Brain microvascular endothelial cell (primary cell): Measurements from ENCODE around the gene SMIM3.
"Not testable (repeated sequence)": the region's sequence is repeated elsewhere in the genome, so short reads cannot be mapped to it uniquely, and the experiment has no call there.

Experiments
- DNase-seq: peaks from one replicate; pipeline ENCODE4 v3.0.0-alpha.2; 2020
- H3K27ac ChIP-seq: fragments of 250-450 bp; sonication (Bioruptor Pico); 2 replicates; pipeline ENCODE4 v1.5.1; 2020; ENCODE audit warnings: mild to moderate bottlenecking, moderate library complexity
- H3K27me3 ChIP-seq: fragments of 250-450 bp; sonication (Bioruptor Pico); replicated peaks from 2 replicates; pipeline ENCODE4 v1.5.1; 2020; ENCODE audit warnings: mild to moderate bottlenecking
- H3K36me3 ChIP-seq: fragments of 250-450 bp; sonication (Bioruptor Pico); replicated peaks from 2 replicates; pipeline ENCODE4 v1.5.1; 2020; ENCODE audit warnings: mild to moderate bottlenecking
- H3K4me3 ChIP-seq: 2 replicates; pipeline ENCODE4 v1.5.1; 2011; ENCODE audit warnings: low read depth, mild to moderate bottlenecking, control low read depth, low read length, moderate library complexity
- in situ Hi-C: cut with HindIII; loops from 2 replicates; pipeline ENCODE4 v1.10.0; 2017; ENCODE audit warnings: low sequenced_read_pairs, low pct_ligation_motif_present
- TF ChIP-seq, protein P1 (sequence below): IDR thresholded peaks from 2 replicates; pipeline ENCODE4 v1.5.1; 2011; ENCODE audit warnings: low read depth, mild to moderate bottlenecking, moderate library complexity, low read length, control low read depth, inconsistent platforms; ENCODE audit errors: missing control alignments

Gene SMIM3

DNA sequence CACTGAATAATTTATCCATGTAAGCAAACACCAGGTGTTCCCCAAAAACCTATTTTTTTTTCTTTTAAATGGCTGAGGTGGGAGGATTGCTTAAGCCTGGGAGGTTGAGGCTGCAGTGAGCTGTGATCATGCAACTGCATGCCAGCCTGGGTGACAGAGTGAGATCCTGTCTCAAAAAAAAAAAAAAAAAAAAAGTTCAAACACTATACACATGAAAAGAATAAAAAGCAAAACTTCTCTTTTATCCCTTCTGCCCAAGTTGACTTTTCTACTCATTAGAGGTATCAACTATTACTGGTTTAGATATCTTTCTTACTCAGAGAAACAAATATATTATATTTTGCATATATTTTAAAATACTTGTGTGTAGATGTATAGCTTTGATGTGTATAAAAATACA, 37.6 kb upstream of the SMIM3 start:
- Histone ChIP-seq H3K36me3 (peaks cover 8% of the 10 kb centered on the region), H3K27ac (no peak overlapping the region), H3K4me3 (no peak overlapping the region), H3K27me3 (no peaks in the 10 kb centered on the region)
- no peak for DNase-seq
- in situ Hi-C loops = no loop called here
- TF ChIP-seq, protein P1, sequence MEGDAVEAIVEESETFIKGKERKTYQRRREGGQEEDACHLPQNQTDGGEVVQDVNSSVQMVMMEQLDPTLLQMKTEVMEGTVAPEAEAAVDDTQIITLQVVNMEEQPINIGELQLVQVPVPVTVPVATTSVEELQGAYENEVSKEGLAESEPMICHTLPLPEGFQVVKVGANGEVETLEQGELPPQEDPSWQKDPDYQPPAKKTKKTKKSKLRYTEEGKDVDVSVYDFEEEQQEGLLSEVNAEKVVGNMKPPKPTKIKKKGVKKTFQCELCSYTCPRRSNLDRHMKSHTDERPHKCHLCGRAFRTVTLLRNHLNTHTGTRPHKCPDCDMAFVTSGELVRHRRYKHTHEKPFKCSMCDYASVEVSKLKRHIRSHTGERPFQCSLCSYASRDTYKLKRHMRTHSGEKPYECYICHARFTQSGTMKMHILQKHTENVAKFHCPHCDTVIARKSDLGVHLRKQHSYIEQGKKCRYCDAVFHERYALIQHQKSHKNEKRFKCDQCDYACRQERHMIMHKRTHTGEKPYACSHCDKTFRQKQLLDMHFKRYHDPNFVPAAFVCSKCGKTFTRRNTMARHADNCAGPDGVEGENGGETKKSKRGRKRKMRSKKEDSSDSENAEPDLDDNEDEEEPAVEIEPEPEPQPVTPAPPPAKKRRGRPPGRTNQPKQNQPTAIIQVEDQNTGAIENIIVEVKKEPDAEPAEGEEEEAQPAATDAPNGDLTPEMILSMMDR = no peak

DNA sequence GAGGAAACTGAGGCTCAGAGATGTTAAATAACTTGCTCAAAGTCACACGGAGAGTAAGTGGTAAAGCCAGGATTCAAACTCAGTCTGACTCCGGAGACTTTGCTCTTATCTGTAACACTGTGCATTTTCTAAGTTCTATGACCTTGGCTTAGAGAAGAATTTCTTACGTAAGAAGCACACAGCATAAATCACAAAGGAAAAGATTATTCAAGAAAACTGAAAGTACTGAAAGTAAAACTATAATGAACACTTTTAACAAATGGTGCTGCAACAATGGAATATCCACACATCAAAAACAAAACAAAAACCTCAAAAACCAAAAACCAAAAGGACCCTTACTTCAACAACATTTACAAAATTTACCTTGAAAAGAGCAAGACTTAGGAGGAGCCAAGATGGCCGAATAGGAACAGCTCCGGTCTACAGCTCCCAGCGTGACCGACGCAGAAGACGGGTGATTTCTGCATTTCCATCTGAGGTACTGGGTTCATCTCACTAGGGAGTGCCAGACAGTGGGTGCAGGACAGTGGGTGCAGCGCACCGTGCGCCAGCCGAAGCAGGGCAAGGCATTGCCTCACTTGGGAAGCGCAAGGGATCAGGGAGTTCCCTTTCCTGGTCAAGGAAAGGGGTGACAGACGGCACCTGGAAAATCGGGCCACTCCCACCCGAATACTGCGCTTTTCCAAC, 36.0 kb upstream of the SMIM3 start:
- H3K27me3 ChIP-seq, DNase-seq, H3K36me3 ChIP-seq, in situ Hi-C loops, H3K27ac ChIP-seq, H3K4me3 ChIP-seq: not testable (repeated sequence)

- DNase-seq, H3K4me3 ChIP-seq, in situ Hi-C loops, H3K27ac ChIP-seq, H3K27me3 ChIP-seq, H3K36me3 ChIP-seq: not testable (repeated sequence)
Observed at GRCh38 chr5:150743142-150743488, 35.4 kb upstream of the SMIM3 start.

- DNase-seq = no peak
- no peaks in the 10 kb centered on the region for H3K27me3 ChIP-seq
- TF ChIP-seq, protein P1 = no peak
- H3K4me3 ChIP-seq = no peak overlapping the region
- H3K36me3 ChIP-seq = peaks cover 30% of the 10 kb centered on the region
- no peak overlapping the region for H3K27ac ChIP-seq
- in situ Hi-C loops = no loop called here
Observed at GRCh38 chr5:150750469-150750868, 28.1 kb upstream of the SMIM3 start.

GRCh38 chr5:150751096-150751891, 27.3 kb upstream of the SMIM3 start:
- no peak for DNase-seq
- peaks cover 30% of the 10 kb centered on the region for H3K36me3 ChIP-seq
- in situ Hi-C loops = no loop called here

GRCh38 chr5:150753463-150753862, 25.1 kb upstream of the SMIM3 start:
- Histone ChIP-seq H3K27ac (no peak overlapping the region), H3K4me3 (no peak overlapping the region), H3K36me3 (peaks cover 30% of the 10 kb centered on the region), H3K27me3 (no peaks in the 10 kb centered on the region)
- DNase-seq = no peak
- TF ChIP-seq, protein P1 = no peak
- in situ Hi-C loops = no loop called here

More at GRCh38 chr5:150751096-150751891, 27.3 kb upstream of the SMIM3 start:
- TF ChIP-seq, protein P1 = no peak
- H3K27me3 ChIP-seq = no peaks in the 10 kb centered on the region
- H3K27ac ChIP-seq = no peak overlapping the region
- no peak overlapping the region for H3K4me3 ChIP-seq

DNA sequence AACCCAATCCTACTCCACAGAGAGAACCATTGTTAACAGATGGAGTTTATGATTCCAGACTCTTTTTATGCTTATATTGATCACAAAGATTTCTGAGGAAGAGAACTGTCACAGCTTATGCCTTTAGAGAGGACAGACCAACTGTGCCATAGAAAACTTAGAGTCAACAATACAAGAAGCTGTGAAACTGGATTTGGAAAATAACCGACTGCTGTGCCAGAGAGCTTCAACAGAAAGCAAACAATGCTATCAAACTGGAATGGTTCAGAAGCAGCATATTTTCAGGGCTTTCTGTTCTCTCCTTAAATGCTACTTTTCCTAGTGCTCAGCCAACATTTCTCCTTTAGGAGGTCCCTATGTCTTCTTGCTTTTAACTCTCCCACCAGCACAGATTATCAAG, 24.7 kb upstream of the SMIM3 start:
- in situ Hi-C loops = no loop called here
- H3K27ac ChIP-seq = no peak overlapping the region
- H3K4me3 ChIP-seq = no peak overlapping the region
- DNase-seq = no peak
- no peaks in the 10 kb centered on the region for H3K27me3 ChIP-seq
- TF ChIP-seq, protein P1 = no peak
- peaks cover 30% of the 10 kb centered on the region for H3K36me3 ChIP-seq
